Gastroesophageal sphincter (tissue), 4 donors: ENCODE measurements around the gene CDKL1. TPM values are rescaled to one million over a fixed set of nuclear protein-coding genes. Genes with fewer than 3 reads are reported as not detected.

ENCODE experiments used
- ATAC-seq: fragments of 150-250 bp; one replicate; pipeline ENCODE4 v1.9.1; 2016; ENCODE audit warnings: mild to moderate bottlenecking, moderate library complexity
- H3K27ac ChIP-seq, 4 donors: fragments of 200-600 bp; sonication (generic) in 3 of 4; 1 replicate in 3 of 4; 2 replicates in 1 of 4; pipeline ENCODE4 v1.5.1; 2016 to 2019
- H3K27me3 ChIP-seq: fragments of 200-600 bp; sonication (generic); one replicate; pipeline ENCODE4 v1.5.1; 2019
- H3K36me3 ChIP-seq, 2 donors: fragments of 200-600 bp; sonication (generic); one replicate each; pipeline ENCODE4 v1.5.1; 2019; ENCODE audit warnings: control low read depth in 1 of 2
- H3K4me1 ChIP-seq, 3 donors: fragments of 200-600 bp; sonication (generic); 1 replicate in 2 of 3; 2 replicates in 1 of 3; pipeline ENCODE4 v1.5.1; 2016 to 2019; ENCODE audit warnings: control low read depth in 2 of 3
- H3K4me3 ChIP-seq, 2 donors: fragments of 200-600 bp; sonication (generic); one replicate each; pipeline ENCODE4 v1.5.1; 2019; ENCODE audit warnings: mild to moderate bottlenecking in 1 of 2, moderate library complexity in 1 of 2
- H3K9me3 ChIP-seq, 3 donors: fragments of 200-600 bp; sonication (generic); one replicate each; pipeline ENCODE4 v1.5.1; 2017 to 2019; ENCODE audit warnings: control low read depth in 2 of 3
- EP300 ChIP-seq: sonication (generic); formaldehyde crosslinking; IDR thresholded peaks from one replicate; pipeline ENCODE4 v1.6.1; 2017; ENCODE audit warnings: antibody characterized with exemption, mild to moderate bottlenecking
- POLR2A ChIP-seq, 2 donors: fragments of 450-650 bp; IDR thresholded peaks; one replicate each; pipeline ENCODE4 v1.6.1; 2017; ENCODE audit warnings: antibody characterized with exemption in 2 of 2, mild to moderate bottlenecking in 2 of 2, moderate library complexity in 1 of 2
- POLR2AphosphoS5 ChIP-seq: sonication (generic); formaldehyde crosslinking; IDR thresholded peaks from one replicate; pipeline ENCODE4 v1.6.1; 2017; ENCODE audit warnings: antibody characterized with exemption
- WGBS, 2 donors: methylation state at CpG; one replicate each; pipeline ENCODE4 v1.1.5; 2018; ENCODE audit warnings: low coverage in 1 of 2; 5-methylcytosine and 5-hydroxymethylcytosine counted together
- small RNA-seq, 4 donors: library from RNA; depleted of rRNA; stranded (forward); fragments of <200 nt; gene quantifications; one replicate each; pipeline ENCODE3, GENCODE V24; 2016
- total RNA-seq, 4 donors: library from RNA; depleted of rRNA; stranded (reverse); fragments of >200 nt; gene quantifications; one replicate each; pipeline ENCODE4 v1.1.0, GENCODE V29; 2016
- TF ChIP-seq, protein P1 (sequence below), 4 experiments: fragments of 200-600 bp in 2 of 4; fragments of 450-650 bp in 2 of 4; sonication (generic) in 1 of 4; IDR thresholded peaks; one replicate each; pipeline ENCODE4 v1.5.1; 2017 to 2019; ENCODE audit warnings: antibody characterized with exemption in 4 of 4, mild to moderate bottlenecking in 2 of 4, moderate library complexity in 2 of 4

Gene CDKL1
- total RNA-seq, 4 donors from 2014 or later, result 4.2 to 10.3 (median 6.2) TPM

DNA sequence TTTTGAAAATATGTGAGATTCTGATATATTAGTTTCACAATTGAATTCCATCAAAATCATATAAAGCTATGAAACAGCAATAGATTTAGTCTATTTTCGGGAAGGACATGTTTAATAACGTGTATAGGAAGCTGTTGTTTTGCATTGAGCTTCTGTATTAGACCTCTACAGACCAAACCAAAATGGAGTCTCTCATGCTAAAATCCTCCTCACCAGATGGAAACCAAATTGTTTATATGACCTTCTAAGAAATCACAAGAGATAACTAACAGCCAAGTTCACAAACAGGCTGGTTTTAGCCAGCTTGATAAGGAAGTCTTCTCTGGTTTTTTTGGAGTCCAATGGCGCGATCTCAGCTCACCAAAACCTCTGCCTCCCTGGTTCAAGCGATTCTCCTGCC is 108.5 kb downstream of the CDKL1 start:
- TF ChIP-seq POLR2AphosphoS5, result no peak
- Histone ChIP-seq H3K4me1 (no peaks in the 10 kb centered on the region), H3K36me3 (peaks cover 0 to 16% of the 10 kb centered on the region in 2 donors), H3K27ac (no peak overlapping the region), H3K27me3 (no peaks in the 10 kb centered on the region), H3K4me3 (no peak overlapping the region), H3K9me3 (no peaks in the 10 kb centered on the region)
- WGBS, 2 donors, result 84 to 88% methylated on average over 2 to 5 of the region's 5 CpGs
- ATAC-seq, result no peak

DNA sequence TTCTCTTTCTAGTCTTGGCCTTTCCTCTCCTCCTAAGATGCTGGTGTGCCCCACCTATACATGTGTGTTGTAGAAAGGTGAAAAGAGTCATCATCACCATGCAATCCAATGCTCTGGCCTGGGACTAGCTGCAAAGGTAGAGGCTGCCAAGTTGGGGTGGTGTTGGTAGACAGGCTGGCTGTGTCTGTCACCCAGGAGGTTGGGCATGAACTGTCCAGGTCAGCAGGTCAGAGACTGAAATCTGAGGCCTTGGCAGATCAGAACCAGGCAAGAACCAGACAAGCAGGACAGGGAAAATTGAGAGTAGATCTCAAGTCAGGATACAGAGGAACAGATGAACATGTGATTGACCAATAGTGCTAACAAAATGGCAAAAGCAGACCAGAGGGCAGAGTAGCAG is 110.8 kb downstream of the CDKL1 start:
- Histone ChIP-seq H3K27me3 (no peaks in the 10 kb centered on the region), H3K9me3 (no peaks in the 10 kb centered on the region), H3K4me3 (no peak overlapping the region), H3K4me1 (no peaks in the 10 kb centered on the region), H3K27ac (no peak overlapping the region), H3K36me3 (peaks cover 0 to 20% of the 10 kb centered on the region in 2 donors)
- ATAC-seq, result no peak
- TF ChIP-seq POLR2AphosphoS5 (no peak), EP300 (no peak), POLR2A (IDR thresholded peaks at IDR 0.05) (no peak)
- TF ChIP-seq, protein P1, sequence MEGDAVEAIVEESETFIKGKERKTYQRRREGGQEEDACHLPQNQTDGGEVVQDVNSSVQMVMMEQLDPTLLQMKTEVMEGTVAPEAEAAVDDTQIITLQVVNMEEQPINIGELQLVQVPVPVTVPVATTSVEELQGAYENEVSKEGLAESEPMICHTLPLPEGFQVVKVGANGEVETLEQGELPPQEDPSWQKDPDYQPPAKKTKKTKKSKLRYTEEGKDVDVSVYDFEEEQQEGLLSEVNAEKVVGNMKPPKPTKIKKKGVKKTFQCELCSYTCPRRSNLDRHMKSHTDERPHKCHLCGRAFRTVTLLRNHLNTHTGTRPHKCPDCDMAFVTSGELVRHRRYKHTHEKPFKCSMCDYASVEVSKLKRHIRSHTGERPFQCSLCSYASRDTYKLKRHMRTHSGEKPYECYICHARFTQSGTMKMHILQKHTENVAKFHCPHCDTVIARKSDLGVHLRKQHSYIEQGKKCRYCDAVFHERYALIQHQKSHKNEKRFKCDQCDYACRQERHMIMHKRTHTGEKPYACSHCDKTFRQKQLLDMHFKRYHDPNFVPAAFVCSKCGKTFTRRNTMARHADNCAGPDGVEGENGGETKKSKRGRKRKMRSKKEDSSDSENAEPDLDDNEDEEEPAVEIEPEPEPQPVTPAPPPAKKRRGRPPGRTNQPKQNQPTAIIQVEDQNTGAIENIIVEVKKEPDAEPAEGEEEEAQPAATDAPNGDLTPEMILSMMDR (IDR thresholded peaks at IDR 0.05), result no peak

Small RNA genes within 50 kb of the gene (small RNA-seq; reads per million reads assigned to genes)
- gene MIR4504, result 0 reads per million in 4 donors

Other genes starting within 250 kb of the CDKL1 start
- gene SOS2, start 165.3 kb downstream of the CDKL1 start, total RNA-seq, result 10 to 100 TPM; 39.7 to 58.8 (median 50.6) TPM
- 10 to 100 TPM in 1 of 4 donors, 1 to 10 TPM in 3; 3.4 to 10.2 (median 7.0) TPM for gene L2HGDH, start 84.7 kb downstream of the CDKL1 start, total RNA-seq
- gene DMAC2L, start 84.6 kb downstream of the CDKL1 start, total RNA-seq, result 10 to 100 TPM; 21.1 to 28.3 (median 22.1) TPM
- gene MAP4K5, start 135.7 kb upstream of the CDKL1 start, total RNA-seq, result 100 to 1,000 TPM in 2 of 4 donors, 10 to 100 TPM in 2; 81.5 to 138 (median 107) TPM
- 10 to 100 TPM; 17.2 to 22.3 (median 21.6) TPM for gene ATL1, start 163.3 kb upstream of the CDKL1 start, total RNA-seq